Measurements from ENCODE around the gene SVIL.
"Not testable (repeated sequence)": the region's sequence is repeated elsewhere in the genome, so short reads cannot be mapped to it uniquely, and the experiment has no call there.

GRCh38 chr10:29549493-29549892, 85.3 kb downstream of the SVIL start:
- not testable (repeated sequence) for TF ChIP-seq CTCF (IDR thresholded peaks at IDR 0.05 in 8 of 11, conservative IDR thresholded peaks at IDR 0.05 in 3 of 11); POLR2A (IDR thresholded peaks at IDR 0.05); POLR2AphosphoS5 (IDR thresholded peaks at IDR 0.05)

All from spleen (tissue), 7 donors.